GM12874 (cell line): ENCODE results near the gene SAFB.

Experiments used
- TF ChIP-seq, protein P1 (sequence below): IDR thresholded peaks from 2 replicates; pipeline ENCODE4 v1.5.1; 2011; ENCODE audit warnings: low read depth, mild to moderate bottlenecking, control low read depth, low read length, moderate library complexity; ENCODE audit not compliant: insufficient read depth

The SAFB gene

DNA sequence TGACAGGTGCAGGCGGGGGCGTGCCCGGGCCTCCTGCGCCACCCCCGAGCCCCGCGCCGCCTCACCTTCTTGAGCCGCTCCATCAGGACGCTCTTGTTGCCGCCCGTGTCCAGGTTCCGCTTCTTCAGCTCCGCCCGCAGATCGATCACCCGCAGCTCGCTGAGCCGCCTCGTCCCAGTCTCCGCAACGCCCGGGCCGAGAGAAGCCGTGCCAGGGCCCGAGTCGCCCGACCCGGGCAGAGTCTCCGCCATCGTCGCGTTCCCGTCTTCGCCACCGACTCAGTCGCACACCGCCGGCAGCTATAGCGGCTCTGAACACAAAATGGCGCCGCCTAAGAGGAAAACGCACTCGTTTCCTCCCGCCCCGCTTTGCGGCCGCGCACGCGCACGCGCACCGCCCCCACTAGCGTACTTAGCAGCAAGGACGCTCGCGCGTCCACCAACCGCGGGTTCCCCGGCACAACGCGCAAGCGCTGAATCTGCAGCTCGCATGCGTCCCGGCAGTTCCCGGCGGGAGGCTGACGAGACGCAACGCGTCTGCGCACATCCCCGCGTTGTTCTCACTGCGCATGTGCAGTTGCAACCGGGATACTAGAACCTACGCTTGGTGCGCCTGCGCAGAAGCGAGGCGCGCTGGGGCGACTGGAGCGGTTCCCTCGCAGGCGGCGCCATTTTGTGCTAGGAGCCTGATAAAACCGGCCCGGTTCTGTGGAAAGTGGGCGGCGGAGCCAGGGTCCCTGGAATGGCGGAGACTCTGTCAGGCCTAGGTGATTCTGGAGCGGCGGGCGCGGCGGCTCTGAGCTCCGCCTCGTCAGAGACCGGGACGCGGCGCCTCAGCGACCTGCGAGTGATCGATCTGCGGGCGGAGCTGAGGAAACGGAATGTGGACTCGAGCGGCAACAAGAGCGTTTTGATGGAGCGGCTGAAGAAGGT, at the start of gene SAFB, which contains the start of gene SAFB2:
TSS of gene SAFB (plus strand) at position 619 of the 932 bp plus-strand sequence. CDS start at position 742, 123 bp downstream.
TSS of gene SAFB2 (minus strand) at position 312 of the 932 bp plus-strand sequence. CDS start at position 251, 61 bp downstream.
- TF ChIP-seq, protein P1, sequence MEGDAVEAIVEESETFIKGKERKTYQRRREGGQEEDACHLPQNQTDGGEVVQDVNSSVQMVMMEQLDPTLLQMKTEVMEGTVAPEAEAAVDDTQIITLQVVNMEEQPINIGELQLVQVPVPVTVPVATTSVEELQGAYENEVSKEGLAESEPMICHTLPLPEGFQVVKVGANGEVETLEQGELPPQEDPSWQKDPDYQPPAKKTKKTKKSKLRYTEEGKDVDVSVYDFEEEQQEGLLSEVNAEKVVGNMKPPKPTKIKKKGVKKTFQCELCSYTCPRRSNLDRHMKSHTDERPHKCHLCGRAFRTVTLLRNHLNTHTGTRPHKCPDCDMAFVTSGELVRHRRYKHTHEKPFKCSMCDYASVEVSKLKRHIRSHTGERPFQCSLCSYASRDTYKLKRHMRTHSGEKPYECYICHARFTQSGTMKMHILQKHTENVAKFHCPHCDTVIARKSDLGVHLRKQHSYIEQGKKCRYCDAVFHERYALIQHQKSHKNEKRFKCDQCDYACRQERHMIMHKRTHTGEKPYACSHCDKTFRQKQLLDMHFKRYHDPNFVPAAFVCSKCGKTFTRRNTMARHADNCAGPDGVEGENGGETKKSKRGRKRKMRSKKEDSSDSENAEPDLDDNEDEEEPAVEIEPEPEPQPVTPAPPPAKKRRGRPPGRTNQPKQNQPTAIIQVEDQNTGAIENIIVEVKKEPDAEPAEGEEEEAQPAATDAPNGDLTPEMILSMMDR = no peak

DNA sequence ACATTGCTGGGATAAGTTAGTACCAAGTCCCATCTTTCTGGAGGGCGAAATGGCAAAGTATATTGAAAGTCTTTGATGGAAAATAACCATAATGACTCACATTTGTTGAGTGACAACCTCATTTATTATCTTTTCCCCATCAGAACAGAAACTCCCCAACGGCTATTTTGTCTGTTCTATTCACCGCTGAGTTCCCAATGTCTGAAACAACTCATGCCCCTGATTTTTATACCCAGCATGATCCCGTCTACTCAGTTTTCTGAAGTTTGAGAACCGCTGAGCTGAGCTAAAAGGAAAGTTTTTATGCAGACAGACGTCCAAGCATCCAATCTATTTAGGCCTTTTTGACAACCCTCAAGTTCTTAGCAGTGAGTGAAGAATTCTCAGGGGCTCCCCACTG, 47.3 kb upstream of the SAFB start:
- TF ChIP-seq, protein P1 = no peak

DNA sequence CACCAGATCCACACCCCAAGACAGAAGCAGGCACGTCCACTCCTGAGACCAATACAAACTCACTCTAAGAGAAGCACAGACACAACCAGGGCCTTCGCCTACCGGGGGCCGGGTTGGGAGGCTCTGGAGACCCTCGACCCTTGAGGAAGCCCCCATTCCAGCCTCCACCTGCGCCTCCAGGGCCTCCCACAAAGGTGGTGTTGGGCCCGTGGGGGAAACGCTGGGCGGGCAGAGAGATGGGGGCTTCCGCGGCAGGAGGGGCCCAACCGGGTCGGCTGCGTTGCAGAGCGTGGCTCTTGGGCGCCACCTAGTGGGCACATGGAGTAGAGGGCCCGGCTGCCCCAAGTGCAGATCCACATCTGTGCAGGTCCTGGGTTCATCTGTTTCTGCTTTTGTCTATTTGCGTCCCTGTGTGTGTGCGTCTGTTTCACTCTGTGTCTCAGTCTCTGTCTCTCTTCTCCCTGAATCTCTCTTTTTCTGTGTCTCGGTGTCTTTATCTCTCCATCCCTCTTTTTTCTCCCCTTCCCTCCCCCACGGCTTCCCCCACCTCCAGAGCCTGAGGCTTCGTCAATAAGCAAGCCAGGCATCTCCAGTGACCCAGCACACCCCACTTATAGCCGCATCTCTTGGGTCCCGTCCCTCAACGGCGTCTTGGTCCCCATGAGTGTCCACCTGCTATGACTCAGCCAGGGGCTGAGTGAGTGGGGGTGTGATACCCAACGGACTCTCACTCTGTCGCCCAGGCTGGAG, 44.6 kb upstream of the SAFB start:
- TF ChIP-seq, protein P1 = peak; percentile 99

DNA sequence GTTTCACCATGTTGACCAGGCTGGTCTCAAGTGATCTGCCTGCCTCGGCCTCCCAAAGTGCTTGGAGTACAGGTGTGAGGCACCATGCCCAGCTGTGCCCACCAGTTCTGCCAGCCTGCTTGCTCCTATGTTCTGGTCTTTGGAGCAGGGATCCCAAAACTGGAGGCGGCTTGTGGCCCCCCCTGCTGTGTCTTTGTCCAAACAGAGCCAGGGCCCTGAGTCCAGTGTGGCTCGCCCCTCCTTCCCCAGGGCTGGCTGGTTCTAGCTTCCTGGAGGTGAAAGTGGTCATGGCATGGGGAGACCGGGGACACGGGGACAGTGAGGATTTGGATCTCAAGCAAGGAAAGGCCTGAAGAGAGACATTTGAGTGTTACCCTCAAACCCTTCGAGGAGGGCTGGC, 43.6 kb upstream of the SAFB start:
- TF ChIP-seq, protein P1 = no peak

DNA sequence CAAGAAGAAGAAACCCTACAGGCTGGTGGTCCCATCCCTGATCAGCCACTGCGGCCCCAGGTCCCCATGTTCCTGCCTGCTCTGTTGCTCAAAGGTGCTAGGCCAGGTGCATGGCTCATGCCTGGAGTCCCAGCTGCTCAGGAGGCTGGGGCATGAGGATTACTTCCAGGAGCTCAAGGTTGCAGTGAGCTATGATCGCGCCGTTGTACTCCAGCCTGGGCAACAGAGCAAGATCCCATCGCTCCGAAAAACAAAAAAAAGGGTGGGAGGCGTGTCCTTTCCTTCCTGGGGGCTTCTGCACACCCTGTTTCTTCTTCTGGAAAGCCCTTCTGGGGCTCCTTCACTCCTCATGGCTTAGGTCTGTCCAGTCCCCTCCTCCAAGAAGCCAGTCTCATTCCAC, 43.2 kb upstream of the SAFB start:
- TF ChIP-seq, protein P1 = no peak

DNA sequence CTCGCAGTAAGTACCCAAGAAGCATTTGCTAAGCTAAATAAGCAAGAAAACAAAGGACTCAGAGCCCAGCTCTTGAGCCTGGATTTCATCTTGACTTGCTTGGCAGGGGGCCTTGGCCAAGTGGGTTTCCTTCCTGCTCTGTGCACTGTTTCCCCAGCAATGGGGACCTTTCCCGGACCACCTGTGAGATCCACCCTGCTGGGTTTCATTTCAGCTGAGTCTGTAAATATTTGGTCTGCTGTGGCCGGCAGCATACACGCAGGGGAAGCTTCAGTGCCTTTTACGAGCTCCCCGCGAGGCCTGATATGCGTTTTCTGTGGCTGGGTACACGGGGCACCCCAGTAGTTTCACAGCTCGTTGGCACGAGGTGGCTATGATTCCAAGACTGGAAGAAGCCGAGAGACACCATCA, 42.7 kb upstream of the SAFB start:
- TF ChIP-seq, protein P1 = no peak
